ENCODE data around the gene RPL4. TPM values are rescaled to one million over a fixed set of nuclear protein-coding genes. Genes with fewer than 3 reads are reported as not detected.

The RPL4 gene
- total and polyA plus RNA-seq, 9 of the 15 experiments (the other 6 are each of a cell fraction or from before 2014, with no cell fraction given): 2,055 to 7,760 (median 5,069) TPM

- TF ChIP-seq ZNF780A (CRISPR knock-in tag; IDR thresholded peaks at IDR 0.05): peak; percentile 50; the same call in 1 of the 2 replicates
- no peak for TF ChIP-seq UBTF (IDR thresholded peaks at IDR 0.05; ENCODE audit: borderline replicate concordance in 1 of 2, low read depth in 2 of 2, low read length in 2 of 2)
- TF ChIP-seq HNRNPH1 (optimal IDR thresholded peaks at IDR 0.05; ENCODE audit: low read depth, low read length): no peak
- no peak for TF ChIP-seq ZNF280A (IDR thresholded peaks at IDR 0.05; ENCODE audit: low read depth, partially characterized antibody)
- TF ChIP-seq DPF2 (IDR thresholded peaks at IDR 0.05): peak; percentile 48; the same call in 1 of the 2 replicates
- TF ChIP-seq ESRRB (CRISPR knock-in tag; IDR thresholded peaks at IDR 0.05; ENCODE audit: borderline replicate concordance): no peak
- no peak for TF ChIP-seq ZNF134 (CRISPR knock-in tag; conservative IDR thresholded peaks at IDR 0.05)
- TF ChIP-seq SMAD2 (IDR thresholded peaks at IDR 0.05; ENCODE audit: low read depth, low read length): no peak
- no peak for TF ChIP-seq ZNF518B (CRISPR knock-in tag; IDR thresholded peaks at IDR 0.05)
- no peak for TF ChIP-seq IFI16 (CRISPR knock-in tag; IDR thresholded peaks at IDR 0.05)
- peak; percentile 77 for TF ChIP-seq PRDM10 (IDR thresholded peaks at IDR 0.05; ENCODE audit: partially characterized antibody)
- no peak for TF ChIP-seq GABPB2 (CRISPR knock-in tag; conservative IDR thresholded peaks at IDR 0.05)
- TF ChIP-seq MED1 (CRISPR knock-in tag; IDR thresholded peaks at IDR 0.05; ENCODE audit: borderline replicate concordance): no peak
These were observed at the start of gene RPL4, which contains the start of gene ZWILCH (continued) for GRCh38 chr15:66504563-66505429.
